Skeletal muscle satellite cell (primary cell): ENCODE data around the gene LHFPL6.

Experiments
- H3K27me3 ChIP-seq: 2 replicates; pipeline ENCODE4 v1.7.0; 2013; ENCODE audit warnings: low read length; ENCODE audit not compliant: control insufficient read depth, insufficient read depth
- H3K36me3 ChIP-seq: 2 replicates; pipeline ENCODE4 v1.7.0; 2013; ENCODE audit warnings: mild to moderate bottlenecking, control low read depth, low read length; ENCODE audit not compliant: insufficient read depth
- H3K4me1 ChIP-seq: 2 replicates; pipeline ENCODE4 v1.7.0; 2013; ENCODE audit warnings: low read length; ENCODE audit not compliant: control insufficient read depth, insufficient read depth
- H3K4me2 ChIP-seq: 2 replicates; pipeline ENCODE4 v1.7.0; 2013; ENCODE audit warnings: mild to moderate bottlenecking, low read length
- H3K4me3 ChIP-seq: 2 replicates; pipeline ENCODE4 v1.7.0; 2013; ENCODE audit warnings: low read length
- H3K9ac ChIP-seq: 2 replicates; pipeline ENCODE4 v1.7.0; 2013; ENCODE audit warnings: mild to moderate bottlenecking, low read depth, low read length, moderate library complexity
- H3K9me3 ChIP-seq: replicated peaks from 2 replicates; pipeline ENCODE4 v1.7.0; 2013; ENCODE audit warnings: mild to moderate bottlenecking, control low read depth, low read length

Gene LHFPL6

GRCh38 chr13:39506559-39507390 lies 96.2 kb downstream of the LHFPL6 start:
- Histone ChIP-seq H3K27me3 (no peaks in the 10 kb centered on the region), H3K9ac (no peak overlapping the region), H3K4me1 (peaks cover 9% of the 10 kb centered on the region), H3K4me3 (no peak overlapping the region), H3K9me3 (no peaks in the 10 kb centered on the region), H3K36me3 (no peaks in the 10 kb centered on the region), H3K4me2 (peak overlapping the region; percentile 28)

DNA sequence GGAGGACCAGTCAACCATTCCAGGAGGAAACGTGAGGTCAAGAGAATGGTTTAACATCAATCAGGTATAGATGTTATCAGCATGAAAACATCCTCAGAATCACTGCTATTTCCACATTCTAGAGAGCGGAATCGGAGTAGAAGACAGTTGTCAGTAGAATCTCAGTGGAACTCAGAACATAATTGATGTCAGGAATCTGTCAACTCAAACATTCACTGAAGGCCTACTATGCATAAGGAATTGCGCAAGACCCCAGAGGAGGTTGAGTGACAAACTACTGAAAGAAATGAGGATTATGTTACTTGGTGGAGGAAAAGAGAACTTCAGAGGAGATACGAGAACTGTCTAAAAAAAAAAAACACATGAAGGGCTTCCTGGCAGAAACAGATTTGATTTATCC lies 97.8 kb downstream of the LHFPL6 start:
- Histone ChIP-seq H3K36me3 (no peaks in the 10 kb centered on the region), H3K4me3 (no peak overlapping the region), H3K9ac (no peak overlapping the region), H3K4me1 (peaks cover 9% of the 10 kb centered on the region), H3K27me3 (no peaks in the 10 kb centered on the region), H3K4me2 (no peak overlapping the region), H3K9me3 (no peaks in the 10 kb centered on the region)

DNA sequence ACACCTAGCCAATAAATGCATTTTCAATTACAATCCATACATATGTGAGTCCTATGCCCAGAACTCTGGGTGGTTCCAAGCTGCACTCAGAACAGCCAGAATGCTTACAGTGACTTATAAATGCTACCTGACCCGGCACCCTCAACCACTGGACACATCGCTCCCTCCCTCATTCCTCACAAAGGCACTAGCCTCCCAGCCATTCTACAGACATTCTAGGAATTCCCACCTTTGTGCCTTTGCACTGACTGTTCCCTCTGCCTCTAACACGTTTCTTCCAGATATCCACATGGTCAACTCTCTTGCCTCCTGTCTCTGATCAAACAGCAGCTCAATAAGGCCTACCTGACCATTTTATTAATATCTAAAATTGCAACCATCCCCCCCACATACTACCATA lies 99.9 kb downstream of the LHFPL6 start:
- Histone ChIP-seq H3K27me3 (no peaks in the 10 kb centered on the region), H3K9ac (no peak overlapping the region), H3K9me3 (no peaks in the 10 kb centered on the region), H3K4me1 (peaks cover 9% of the 10 kb centered on the region), H3K4me3 (no peak overlapping the region), H3K36me3 (no peaks in the 10 kb centered on the region), H3K4me2 (no peak overlapping the region)

DNA sequence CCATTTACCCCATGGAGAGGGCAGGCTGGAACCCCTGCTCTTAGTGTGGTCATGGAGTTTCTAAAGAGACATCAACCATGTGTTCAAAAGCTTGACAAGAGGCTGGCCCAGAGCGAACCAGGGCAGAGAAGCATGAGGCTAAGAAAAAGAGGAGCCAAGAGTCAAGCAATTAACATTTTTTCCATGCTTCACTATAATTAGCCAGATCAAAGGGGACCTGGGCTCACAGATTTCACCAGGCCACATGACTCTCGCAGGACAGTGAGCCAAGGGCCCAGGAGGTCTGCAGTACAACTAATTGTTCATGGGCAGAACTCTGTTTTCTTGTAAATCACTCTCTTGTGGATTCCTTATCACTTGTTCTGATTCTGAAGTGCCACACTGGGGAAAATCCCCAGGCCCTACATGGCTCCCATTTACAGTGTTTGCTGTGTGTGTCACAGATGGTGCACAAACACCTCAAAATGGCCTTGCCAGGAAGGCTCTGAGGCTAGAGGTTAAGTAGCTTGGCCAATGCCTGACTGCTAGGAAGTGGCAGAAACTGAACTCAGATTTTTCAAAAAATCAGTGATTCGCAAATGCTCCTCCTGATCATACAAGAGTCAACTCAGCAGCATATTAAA lies 101.2 kb downstream of the LHFPL6 start:
- no peak overlapping the region for H3K4me3 ChIP-seq
- no peaks in the 10 kb centered on the region for H3K27me3 ChIP-seq
- no peaks in the 10 kb centered on the region for H3K36me3 ChIP-seq
- no peak overlapping the region for H3K4me2 ChIP-seq
- no peaks in the 10 kb centered on the region for H3K9me3 ChIP-seq
- H3K4me1 ChIP-seq, result peaks cover 3% of the 10 kb centered on the region
- H3K9ac ChIP-seq, result no peak overlapping the region

GRCh38 chr13:39499604-39500003 lies 103.4 kb downstream of the LHFPL6 start:
- Histone ChIP-seq H3K9ac (no peak overlapping the region), H3K27me3 (no peaks in the 10 kb centered on the region), H3K4me1 (no peaks in the 10 kb centered on the region), H3K4me2 (no peak overlapping the region), H3K4me3 (no peak overlapping the region), H3K9me3 (no peaks in the 10 kb centered on the region), H3K36me3 (no peaks in the 10 kb centered on the region)

- H3K9me3 ChIP-seq, result no peaks in the 10 kb centered on the region
- no peaks in the 10 kb centered on the region for H3K27me3 ChIP-seq
- H3K4me3 ChIP-seq, result no peak overlapping the region
- no peaks in the 10 kb centered on the region for H3K4me1 ChIP-seq
- H3K36me3 ChIP-seq, result no peaks in the 10 kb centered on the region
- no peak overlapping the region for H3K4me2 ChIP-seq
- H3K9ac ChIP-seq, result no peak overlapping the region
These were observed 104.4 kb downstream of the LHFPL6 start for GRCh38 chr13:39498471-39499114.

- Histone ChIP-seq H3K9me3 (no peaks in the 10 kb centered on the region), H3K4me3 (no peak overlapping the region), H3K27me3 (no peaks in the 10 kb centered on the region), H3K4me2 (no peak overlapping the region), H3K4me1 (no peaks in the 10 kb centered on the region), H3K36me3 (no peaks in the 10 kb centered on the region), H3K9ac (no peak overlapping the region)
These were observed 106.5 kb downstream of the LHFPL6 start for GRCh38 chr13:39496506-39496905.

GRCh38 chr13:39494633-39495032 lies 108.4 kb downstream of the LHFPL6 start:
- no peaks in the 10 kb centered on the region for H3K36me3 ChIP-seq
- H3K4me2 ChIP-seq, result no peak overlapping the region
- H3K4me1 ChIP-seq, result no peaks in the 10 kb centered on the region
- no peaks in the 10 kb centered on the region for H3K9me3 ChIP-seq
- H3K9ac ChIP-seq, result no peak overlapping the region
- H3K27me3 ChIP-seq, result no peaks in the 10 kb centered on the region
- H3K4me3 ChIP-seq, result no peak overlapping the region

DNA sequence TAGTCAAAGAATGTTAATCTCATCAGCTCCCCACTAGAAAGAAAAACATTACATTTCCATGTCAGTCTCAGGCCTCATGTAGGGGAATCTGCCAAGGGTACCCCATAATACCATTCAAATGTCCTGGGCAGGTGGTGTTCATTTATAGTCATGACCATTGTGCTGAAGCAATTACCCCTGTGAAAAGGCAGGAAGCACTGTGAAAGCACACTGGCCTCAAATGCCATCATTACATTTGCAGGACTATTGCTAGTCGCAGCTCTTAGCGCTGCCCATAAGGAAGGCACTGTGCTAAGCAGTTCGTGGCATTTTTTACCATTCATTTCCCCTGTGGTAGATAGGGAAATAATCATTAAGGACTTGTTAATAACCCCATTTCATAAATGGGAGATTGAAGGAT lies 109.0 kb downstream of the LHFPL6 start:
- Histone ChIP-seq H3K9me3 (no peaks in the 10 kb centered on the region), H3K36me3 (no peaks in the 10 kb centered on the region), H3K9ac (no peak overlapping the region), H3K4me2 (no peak overlapping the region), H3K4me3 (no peak overlapping the region), H3K27me3 (no peaks in the 10 kb centered on the region), H3K4me1 (no peaks in the 10 kb centered on the region)

DNA sequence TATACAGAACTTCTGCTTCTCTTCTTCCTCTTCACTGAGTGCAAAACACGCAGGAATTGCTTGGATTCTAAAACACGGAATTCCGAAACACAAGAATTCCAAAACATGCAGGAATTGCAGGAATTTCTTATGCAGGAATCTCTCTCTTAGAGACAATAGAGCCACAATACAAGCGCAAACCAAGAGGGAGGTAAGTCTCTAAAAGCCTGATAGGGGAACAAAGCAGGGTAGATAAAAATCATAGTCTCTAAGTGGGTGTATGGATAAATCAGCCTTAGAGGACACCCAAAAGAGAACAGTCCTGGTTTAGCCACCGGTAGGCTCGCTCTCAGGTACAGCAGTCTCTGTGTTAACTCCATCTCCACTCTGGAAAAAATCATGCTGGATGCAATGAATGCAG lies 112.9 kb downstream of the LHFPL6 start:
- no peak overlapping the region for H3K4me3 ChIP-seq
- H3K4me2 ChIP-seq, result no peak overlapping the region
- no peaks in the 10 kb centered on the region for H3K9me3 ChIP-seq
- H3K36me3 ChIP-seq, result no peaks in the 10 kb centered on the region
- no peak overlapping the region for H3K9ac ChIP-seq
- H3K27me3 ChIP-seq, result no peaks in the 10 kb centered on the region
- H3K4me1 ChIP-seq, result peaks cover 9% of the 10 kb centered on the region

GRCh38 chr13:39486758-39487157 lies 116.2 kb downstream of the LHFPL6 start:
- H3K4me3 ChIP-seq, result no peak overlapping the region
- no peaks in the 10 kb centered on the region for H3K27me3 ChIP-seq
- no peaks in the 10 kb centered on the region for H3K9me3 ChIP-seq
- peaks cover 28% of the 10 kb centered on the region for H3K4me1 ChIP-seq
- no peaks in the 10 kb centered on the region for H3K36me3 ChIP-seq
- no peak overlapping the region for H3K4me2 ChIP-seq
- no peak overlapping the region for H3K9ac ChIP-seq
